ENCODE data around the gene LONRF3. TPM values are rescaled to one million over a fixed set of nuclear protein-coding genes. Genes with fewer than 3 reads are reported as not detected.

The LONRF3 gene
- polyA plus RNA-seq, 3 donors = 1.2 to 4.9 (median 1.6) TPM

DNA sequence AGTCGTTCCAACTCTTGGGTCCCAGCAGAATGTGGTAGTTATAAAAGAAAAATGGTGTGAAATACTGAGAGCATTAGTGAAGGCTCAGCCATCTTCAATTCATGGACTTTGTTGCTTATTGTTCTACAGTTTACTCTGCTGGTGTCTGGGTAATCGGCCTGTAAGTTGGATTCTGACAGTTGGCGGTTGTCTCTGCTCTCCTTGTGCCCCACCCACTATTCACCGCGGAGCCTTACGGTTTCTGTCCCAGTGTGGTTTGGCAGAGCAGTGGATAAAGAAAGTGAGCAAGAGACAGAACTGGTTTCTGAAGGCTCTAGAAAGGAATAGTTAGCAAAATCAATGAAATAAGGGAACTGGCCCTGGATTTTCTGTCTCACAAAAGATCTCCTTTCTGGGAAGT lies 9.1 kb downstream of the LONRF3 start:
- Histone ChIP-seq H3K9me3 (replicated peaks in 1 of 2; ENCODE audit: control insufficient read depth in 1 of 2, insufficient read depth in 1 of 2, low read length in 2 of 2) (no peaks in the 10 kb centered on the region), H3K4me1 (ENCODE audit: control insufficient read depth in 1 of 2, insufficient read depth in 2 of 2, low read length in 2 of 2) (peaks cover 0 to 2% of the 10 kb centered on the region in 2 donors), H3K27ac (ENCODE audit: low read depth in 1 of 2, low read length in 2 of 2) (no peak overlapping the region), H2AFZ (ENCODE audit: insufficient read depth, low read depth, low read length, poor library complexity, severe bottlenecking) (no peak overlapping the region), H3K4me2 (replicated peaks; ENCODE audit: extremely low read depth, low read length, poor library complexity, severe bottlenecking) (no peak overlapping the region), H3K36me3 (replicated peaks in 1 of 2; ENCODE audit: control insufficient read depth in 1 of 2, insufficient read depth in 2 of 2, low read length in 2 of 2) (peaks cover 17 to 67% of the 10 kb centered on the region in 2 donors), H3K9ac (ENCODE audit: insufficient read depth, low read length, poor library complexity, severe bottlenecking) (no peak overlapping the region), H3K27me3 (ENCODE audit: control insufficient read depth in 2 of 2, insufficient read depth in 2 of 2, low read length in 2 of 2) (no peaks in the 10 kb centered on the region), H3K4me3 (replicated peaks in 1 of 3; ENCODE audit: low read depth in 2 of 3, low read length in 3 of 3) (no peak overlapping the region), H4K20me1 (ENCODE audit: insufficient read depth, low read length) (peaks cover 15% of the 10 kb centered on the region), H3K79me2 (ENCODE audit: insufficient read depth, low read length) (no peaks in the 10 kb centered on the region)
- TF ChIP-seq CTCF (IDR thresholded peaks at IDR 0.05) = no peak
- intact Hi-C loops (cut with micrococcal nuclease) = no loop called here
- peaks cover 0 to 5% (median 0%) of the 10 kb centered on the region in 7 donors for H3K9me3 Mint-ChIP-seq
- peaks cover 0 to 7% (median 0%) of the 10 kb centered on the region in 3 donors for H3K27me3 Mint-ChIP-seq (ENCODE audit: low read depth in 3 of 3)
- H3K4me1 Mint-ChIP-seq = peaks cover 17% of the 10 kb centered on the region
- no peak for DNase-seq
- H3K36me3 Mint-ChIP-seq = peaks cover 63 to 79% of the 10 kb centered on the region in 2 donors
- WGBS (ENCODE audit: insufficient coverage) = no CpG with 5 or more reads among the region's 6 CpGs
- no peak overlapping the region for H3K4me3 Mint-ChIP-seq
- H3K27ac Mint-ChIP-seq = no peak overlapping the region

DNA sequence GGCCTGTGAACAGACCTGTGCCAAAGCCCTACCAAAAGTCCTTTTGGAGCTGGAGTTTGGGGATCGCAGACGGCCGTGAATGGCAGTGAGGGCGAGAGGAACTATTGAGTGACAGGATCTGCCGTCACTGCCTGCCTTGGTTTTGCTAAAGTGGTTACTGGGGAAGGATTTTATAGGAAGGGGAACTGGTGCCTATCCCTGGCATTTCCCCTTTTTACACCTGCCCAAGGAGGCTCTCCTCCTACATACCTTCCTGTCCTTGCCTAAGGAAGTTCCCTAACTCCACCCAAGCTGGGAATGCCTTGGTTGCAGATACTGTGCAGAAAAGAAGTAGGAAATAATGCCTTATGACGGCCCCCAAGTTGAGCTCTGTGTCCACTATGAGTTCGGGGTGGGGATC lies 14.5 kb downstream of the LONRF3 start:
- TF ChIP-seq CTCF (IDR thresholded peaks at IDR 0.05) = no peak
- Mint-ChIP-seq H3K27me3 (ENCODE audit: low read depth in 3 of 3) (peaks cover 0 to 12% (median 2%) of the 10 kb centered on the region in 3 donors), H3K4me1 (peaks cover 18% of the 10 kb centered on the region), H3K4me3 (no peak overlapping the region), H3K9me3 (peaks cover 0 to 7% (median 3%) of the 10 kb centered on the region in 7 donors), H3K27ac (peak overlapping the region in 3 of 7 donors; percentile 2 to 58 (median 15)), H3K36me3 (peaks cover 74 to 82% of the 10 kb centered on the region in 2 donors)
- peaks cover 0 to 3% of the 10 kb centered on the region in 2 donors for H3K4me1 ChIP-seq (ENCODE audit: control insufficient read depth in 1 of 2, insufficient read depth in 2 of 2, low read length in 2 of 2)
- no peaks in the 10 kb centered on the region for H3K79me2 ChIP-seq (ENCODE audit: insufficient read depth, low read length)
- no peaks in the 10 kb centered on the region for H3K9me3 ChIP-seq (replicated peaks in 1 of 2; ENCODE audit: control insufficient read depth in 1 of 2, insufficient read depth in 1 of 2, low read length in 2 of 2)
- peak overlapping the region in 1 of 2 donors; percentile 20 for H3K27ac ChIP-seq (ENCODE audit: low read depth in 1 of 2, low read length in 2 of 2)
- no peaks in the 10 kb centered on the region for H3K27me3 ChIP-seq (ENCODE audit: control insufficient read depth in 2 of 2, insufficient read depth in 2 of 2, low read length in 2 of 2)
- H3K4me2 ChIP-seq (replicated peaks; ENCODE audit: extremely low read depth, low read length, poor library complexity, severe bottlenecking) = no peak overlapping the region
- H4K20me1 ChIP-seq (ENCODE audit: insufficient read depth, low read length) = peaks cover 7% of the 10 kb centered on the region
- H2AFZ ChIP-seq (ENCODE audit: insufficient read depth, low read depth, low read length, poor library complexity, severe bottlenecking) = no peak overlapping the region
- H3K4me3 ChIP-seq (replicated peaks in 1 of 3; ENCODE audit: low read depth in 2 of 3, low read length in 3 of 3) = no peak overlapping the region
- H3K36me3 ChIP-seq (replicated peaks in 1 of 2; ENCODE audit: control insufficient read depth in 1 of 2, insufficient read depth in 2 of 2, low read length in 2 of 2) = peaks cover 25 to 74% of the 10 kb centered on the region in 2 donors
- intact Hi-C loops (cut with micrococcal nuclease) = no loop called here
- H3K9ac ChIP-seq (ENCODE audit: insufficient read depth, low read length, poor library complexity, severe bottlenecking) = no peak overlapping the region
- 37% methylated on average over 4 of the region's 7 CpGs for WGBS (ENCODE audit: insufficient coverage)
- peak in 1 of 3 donors; percentile 38 for DNase-seq
